ENCODE measurements around the gene SHISA9.

SHISA9 gene

DNA sequence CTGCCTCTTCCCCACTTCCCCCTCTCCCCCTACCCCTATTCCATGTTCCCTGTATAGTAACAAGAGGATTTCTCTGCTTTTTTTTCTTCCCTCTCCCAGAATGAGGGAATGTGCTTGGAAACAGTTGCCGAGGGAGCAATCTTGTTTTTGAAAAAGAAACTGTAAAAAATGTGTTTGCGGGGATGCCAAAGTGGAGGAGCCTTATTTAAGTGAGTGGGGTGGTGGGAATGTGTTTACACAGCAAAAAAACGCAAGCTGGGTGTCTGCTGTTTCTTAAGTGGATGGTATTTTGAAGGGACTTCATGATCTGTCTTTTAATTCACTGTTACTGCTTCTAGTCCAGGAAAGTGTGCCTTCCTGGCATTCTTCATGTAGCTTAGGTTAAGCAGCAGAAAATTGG is 254.4 kb downstream of the SHISA9 start:
- TF ChIP-seq, protein P1, sequence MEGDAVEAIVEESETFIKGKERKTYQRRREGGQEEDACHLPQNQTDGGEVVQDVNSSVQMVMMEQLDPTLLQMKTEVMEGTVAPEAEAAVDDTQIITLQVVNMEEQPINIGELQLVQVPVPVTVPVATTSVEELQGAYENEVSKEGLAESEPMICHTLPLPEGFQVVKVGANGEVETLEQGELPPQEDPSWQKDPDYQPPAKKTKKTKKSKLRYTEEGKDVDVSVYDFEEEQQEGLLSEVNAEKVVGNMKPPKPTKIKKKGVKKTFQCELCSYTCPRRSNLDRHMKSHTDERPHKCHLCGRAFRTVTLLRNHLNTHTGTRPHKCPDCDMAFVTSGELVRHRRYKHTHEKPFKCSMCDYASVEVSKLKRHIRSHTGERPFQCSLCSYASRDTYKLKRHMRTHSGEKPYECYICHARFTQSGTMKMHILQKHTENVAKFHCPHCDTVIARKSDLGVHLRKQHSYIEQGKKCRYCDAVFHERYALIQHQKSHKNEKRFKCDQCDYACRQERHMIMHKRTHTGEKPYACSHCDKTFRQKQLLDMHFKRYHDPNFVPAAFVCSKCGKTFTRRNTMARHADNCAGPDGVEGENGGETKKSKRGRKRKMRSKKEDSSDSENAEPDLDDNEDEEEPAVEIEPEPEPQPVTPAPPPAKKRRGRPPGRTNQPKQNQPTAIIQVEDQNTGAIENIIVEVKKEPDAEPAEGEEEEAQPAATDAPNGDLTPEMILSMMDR (IDR thresholded peaks at IDR 0.05; ENCODE audit: control insufficient read depth, insufficient read depth, low read depth, low read length, missing control alignments): no peak
- no peak overlapping the region for H3K4me3 ChIP-seq (ENCODE audit: control insufficient read depth, low read depth, low read length)
- DNase-seq (ENCODE audit: low read depth): no peak

GRCh38 chr16:13157082-13157481 is 255.7 kb downstream of the SHISA9 start:
- TF ChIP-seq, protein P1 (IDR thresholded peaks at IDR 0.05; ENCODE audit: control insufficient read depth, insufficient read depth, low read depth, low read length, missing control alignments): no peak
- H3K4me3 ChIP-seq (ENCODE audit: control insufficient read depth, low read depth, low read length): no peak overlapping the region
- DNase-seq (ENCODE audit: low read depth): no peak

DNA sequence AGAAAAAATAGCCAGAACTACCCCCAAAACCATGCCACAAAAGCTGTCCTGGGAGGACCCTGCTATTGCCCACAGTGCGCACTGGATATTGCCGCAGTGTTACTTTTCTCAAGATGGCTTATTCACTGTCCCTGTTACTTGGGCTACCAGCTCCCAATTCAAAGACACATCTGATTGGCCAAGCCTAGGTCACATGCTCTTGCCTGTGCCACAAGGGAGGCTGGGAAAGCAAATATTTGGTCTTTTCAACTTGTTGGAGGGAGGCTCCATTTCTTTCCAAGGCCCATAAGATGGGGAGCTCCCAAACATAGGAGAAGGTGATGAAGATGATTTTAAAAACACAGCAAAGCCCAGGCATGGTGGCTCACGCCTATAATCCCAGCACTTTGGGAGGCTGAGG is 257.0 kb downstream of the SHISA9 start:
- no peak for DNase-seq (ENCODE audit: low read depth)
- H3K4me3 ChIP-seq (ENCODE audit: control insufficient read depth, low read depth, low read length): no peak overlapping the region
- TF ChIP-seq, protein P1 (IDR thresholded peaks at IDR 0.05; ENCODE audit: control insufficient read depth, insufficient read depth, low read depth, low read length, missing control alignments): no peak

GRCh38 chr16:13165024-13165423 is 263.6 kb downstream of the SHISA9 start:
- DNase-seq (ENCODE audit: low read depth): no peak
- TF ChIP-seq, protein P1 (IDR thresholded peaks at IDR 0.05; ENCODE audit: control insufficient read depth, insufficient read depth, low read depth, low read length, missing control alignments): no peak
- H3K4me3 ChIP-seq (ENCODE audit: control insufficient read depth, low read depth, low read length): no peak overlapping the region

GRCh38 chr16:13168091-13168572 is 266.7 kb downstream of the SHISA9 start:
- no peak overlapping the region for H3K4me3 ChIP-seq (ENCODE audit: control insufficient read depth, low read depth, low read length)
- TF ChIP-seq, protein P1 (IDR thresholded peaks at IDR 0.05; ENCODE audit: control insufficient read depth, insufficient read depth, low read depth, low read length, missing control alignments): no peak
- no peak for DNase-seq (ENCODE audit: low read depth)

- DNase-seq (ENCODE audit: low read depth): no peak
- no peak overlapping the region for H3K4me3 ChIP-seq (ENCODE audit: control insufficient read depth, low read depth, low read length)
- TF ChIP-seq, protein P1 (IDR thresholded peaks at IDR 0.05; ENCODE audit: control insufficient read depth, insufficient read depth, low read depth, low read length, missing control alignments): no peak
Observed at GRCh38 chr16:13171313-13171712, 269.9 kb downstream of the SHISA9 start.

DNA sequence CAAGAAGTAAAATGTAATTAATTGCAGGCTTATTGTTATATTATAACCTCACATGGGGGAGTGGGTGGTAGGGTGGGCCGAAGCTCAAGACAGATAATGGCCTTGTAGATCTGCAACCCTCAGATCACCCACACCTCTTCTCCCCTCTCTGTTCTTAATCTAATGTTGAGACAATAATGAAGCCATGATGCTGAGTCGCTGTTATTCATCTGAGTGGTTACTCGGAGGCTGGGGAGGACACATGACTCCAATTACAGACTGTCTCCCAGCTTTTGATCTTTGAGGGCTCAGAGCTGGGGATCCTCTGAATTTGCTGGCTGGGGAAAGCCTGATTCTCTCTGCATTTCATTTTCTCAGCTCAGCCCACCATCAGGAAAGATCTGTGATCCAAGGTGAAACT is 275.3 kb downstream of the SHISA9 start:
- no peak overlapping the region for H3K4me3 ChIP-seq (ENCODE audit: control insufficient read depth, low read depth, low read length)
- TF ChIP-seq, protein P1 (IDR thresholded peaks at IDR 0.05; ENCODE audit: control insufficient read depth, insufficient read depth, low read depth, low read length, missing control alignments): no peak
- no peak for DNase-seq (ENCODE audit: low read depth)

All from AG09309 (cell line).